Right forelimb (tissue), 1 donor: ENCODE data around the gene C3orf20.
A peak's percentile ranks its signal among the peaks of the same experiment; 100 is the strongest.
"Not testable (repeated sequence)": the region's sequence is repeated elsewhere in the genome, so short reads cannot be mapped to it uniquely, and the experiment has no call there.

ENCODE experiments used
- DNase-seq: peaks from one replicate; pipeline ENCODE4 v3.0.0-alpha.2; 2018

C3orf20 gene

DNA sequence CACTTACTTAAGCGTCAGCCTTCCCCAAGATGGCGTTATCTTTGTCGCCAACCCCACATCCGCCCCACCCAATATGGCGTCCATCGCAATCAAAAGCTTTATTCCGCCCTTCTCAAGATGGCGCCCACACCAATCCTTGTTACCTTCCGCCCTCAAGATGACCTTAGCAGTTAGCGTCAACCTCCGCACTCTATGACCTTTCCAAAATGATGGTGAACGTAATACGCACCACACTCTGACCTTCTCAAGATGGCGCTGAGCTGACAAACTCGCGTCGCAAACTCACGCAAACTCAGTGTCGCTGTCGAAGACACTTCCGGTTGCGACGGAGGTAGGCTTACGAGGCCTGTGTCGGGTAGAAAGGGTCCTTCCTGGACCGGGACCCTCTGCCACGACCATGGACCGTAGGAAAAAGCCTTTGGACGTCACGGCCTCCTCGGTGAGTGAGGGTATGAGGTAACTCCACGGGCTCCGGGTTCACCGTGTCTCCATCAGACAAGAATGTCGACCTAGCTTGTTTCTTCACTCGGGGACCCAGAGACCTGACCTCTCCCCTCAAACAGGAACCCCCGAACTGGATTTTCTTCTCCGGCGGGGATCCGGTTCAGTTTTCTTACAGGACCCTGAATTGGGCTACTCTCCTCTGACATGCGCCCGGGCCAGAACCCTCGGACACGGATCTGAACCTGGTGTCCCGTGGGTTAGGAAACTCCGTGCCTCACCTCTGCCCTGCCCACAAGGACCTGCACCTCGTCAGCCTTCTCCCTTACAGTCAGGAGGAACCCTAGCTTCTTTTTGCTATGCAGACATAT, 23.3 kb upstream of the C3orf20 start, which contains the start of gene CCDC174:
Gene CCDC174 (plus strand): TSS at position 323 of the 812 bp plus-strand sequence. CDS start 75 bp downstream, at position 398.
- peak; percentile 96 for DNase-seq

DNA sequence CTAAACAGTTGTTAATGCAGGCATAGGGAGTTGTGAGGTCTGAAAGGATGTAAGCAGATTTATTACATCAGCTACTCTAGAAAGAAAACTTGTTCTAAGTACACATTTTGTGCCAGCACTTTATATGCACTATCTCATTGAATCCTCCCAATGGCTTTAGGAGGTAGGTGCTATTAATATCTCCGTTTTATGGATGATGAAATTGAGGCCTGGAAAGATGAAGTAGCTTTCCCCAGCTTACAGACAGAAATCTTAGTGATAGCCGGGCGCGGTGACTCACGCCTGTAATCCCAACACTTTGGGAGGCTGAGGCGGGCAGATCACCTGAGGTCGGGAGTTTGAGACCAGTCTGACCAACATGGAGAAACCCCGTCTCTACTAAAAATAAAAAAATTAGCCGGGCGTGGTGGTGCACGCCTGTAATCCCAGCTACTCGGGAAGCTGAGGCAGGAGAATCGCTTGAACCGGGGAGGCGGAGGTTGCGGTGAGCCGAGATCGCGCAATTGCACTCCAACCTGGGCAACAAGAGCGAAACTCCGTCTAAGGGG, 22.5 kb upstream of the C3orf20 start:
- DNase-seq, result not testable (repeated sequence)

DNA sequence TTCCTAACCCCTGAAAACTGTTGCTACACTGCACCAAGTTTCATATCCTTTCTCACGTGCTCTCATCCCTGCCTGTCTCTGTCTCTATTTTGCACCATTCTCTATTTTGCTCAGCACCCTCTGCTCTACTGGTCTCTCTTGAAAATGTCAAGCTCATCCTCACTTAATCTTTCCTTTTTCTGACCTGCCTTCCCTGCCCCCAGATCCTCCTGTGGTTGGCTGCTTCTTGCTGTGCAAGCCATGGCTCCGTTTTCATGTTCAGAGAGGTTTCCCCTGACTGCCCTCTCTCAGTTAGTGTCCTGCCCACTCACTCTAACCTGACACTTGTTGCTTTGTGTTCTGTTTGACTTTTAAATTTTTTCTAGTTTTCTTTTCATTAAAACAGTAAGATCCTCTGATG, 17.4 kb upstream of the C3orf20 start:
- DNase-seq, result no peak

DNA sequence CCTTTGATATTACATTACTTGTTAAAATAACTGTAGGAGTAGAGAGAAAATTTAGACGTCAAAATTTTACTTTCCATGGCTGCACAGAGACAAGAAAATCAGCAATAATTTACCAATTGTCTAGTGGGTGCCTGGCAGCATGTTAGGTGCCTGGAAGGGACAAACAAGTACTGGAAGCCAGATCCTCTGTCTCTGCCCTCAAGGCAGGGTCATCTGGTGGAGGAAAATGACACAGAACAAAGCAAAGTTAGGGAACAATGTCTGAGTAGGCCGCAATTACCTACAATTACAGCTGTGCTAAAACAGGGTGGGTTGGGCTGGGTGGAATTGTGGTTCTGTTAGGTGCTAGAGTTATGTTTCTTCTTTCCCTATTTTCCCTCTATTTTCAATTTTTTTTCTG, 16.0 kb upstream of the C3orf20 start:
- no peak for DNase-seq

DNA sequence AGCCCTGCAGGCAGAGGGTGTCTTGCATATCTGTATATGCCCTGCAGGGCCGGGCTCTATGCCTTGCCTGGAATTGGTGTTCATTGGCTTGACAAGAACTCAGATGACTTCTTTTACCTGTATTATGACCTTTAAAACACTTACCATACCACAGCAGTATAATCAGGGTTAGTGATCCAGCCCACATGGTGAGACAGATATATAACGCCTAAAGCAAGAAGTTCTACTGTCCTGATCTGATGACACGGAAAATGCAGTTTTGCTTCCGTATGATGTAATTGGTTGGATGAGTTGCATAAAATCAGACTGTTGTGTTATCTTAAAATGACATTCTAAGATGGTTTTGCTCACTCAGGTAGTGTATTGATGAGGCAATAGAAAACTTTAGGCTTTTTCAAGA, 14.0 kb upstream of the C3orf20 start:
- no peak for DNase-seq

DNA sequence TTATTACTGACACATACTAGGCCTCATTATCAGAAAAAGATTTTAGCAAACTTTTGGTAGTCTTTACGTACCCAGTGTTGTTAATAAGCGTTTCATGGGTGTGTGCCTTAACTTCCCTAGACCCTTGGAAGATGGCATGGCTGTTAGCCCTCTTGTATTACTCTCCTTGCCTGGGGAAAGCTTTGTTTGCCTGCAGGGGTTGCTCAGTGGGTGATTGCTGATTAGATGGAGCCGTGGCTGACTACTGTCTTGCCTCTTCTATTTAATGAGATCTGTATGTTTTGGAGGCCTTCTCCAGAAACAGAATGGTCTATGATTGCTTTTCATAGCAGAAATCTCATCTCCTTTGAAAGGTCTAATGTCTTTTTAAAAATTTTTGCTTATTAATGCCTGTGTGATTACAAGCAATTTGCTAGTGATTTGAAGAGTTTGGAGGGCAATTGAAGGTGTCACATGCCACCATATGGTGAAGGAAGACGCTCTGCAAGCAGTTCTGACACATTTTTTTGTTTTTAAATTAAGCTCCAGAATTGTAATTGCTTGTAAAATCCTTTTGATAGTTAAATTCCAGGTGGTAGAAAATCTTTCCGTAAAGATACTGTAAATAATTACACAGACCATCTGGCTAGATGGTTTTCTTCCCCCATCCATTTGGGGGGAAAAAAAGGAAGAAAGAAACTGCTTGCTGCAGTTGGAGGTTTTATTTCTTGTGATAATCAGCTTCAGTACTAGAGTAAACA, 11.4 kb upstream of the C3orf20 start:
- DNase-seq, result no peak

DNA sequence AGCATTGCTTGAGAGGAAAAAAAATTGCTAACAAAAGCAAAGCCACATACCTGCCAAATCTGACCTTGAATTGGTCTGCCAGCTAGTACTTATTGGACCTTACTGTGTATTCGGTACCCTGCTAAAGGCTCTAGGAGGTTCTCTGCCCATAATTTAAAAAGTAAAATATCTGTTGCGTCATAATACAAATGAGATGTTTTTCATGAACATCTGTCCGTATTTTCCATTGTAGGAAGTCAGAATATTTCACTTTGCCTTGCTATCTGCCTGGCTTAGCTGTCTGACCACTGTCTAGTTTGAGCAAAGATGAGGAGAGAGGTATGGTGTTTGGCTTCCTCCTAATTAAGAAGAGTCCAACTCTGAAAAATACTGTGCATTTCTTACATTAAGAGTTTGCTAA, 10.8 kb upstream of the C3orf20 start:
- DNase-seq, result no peak

DNA sequence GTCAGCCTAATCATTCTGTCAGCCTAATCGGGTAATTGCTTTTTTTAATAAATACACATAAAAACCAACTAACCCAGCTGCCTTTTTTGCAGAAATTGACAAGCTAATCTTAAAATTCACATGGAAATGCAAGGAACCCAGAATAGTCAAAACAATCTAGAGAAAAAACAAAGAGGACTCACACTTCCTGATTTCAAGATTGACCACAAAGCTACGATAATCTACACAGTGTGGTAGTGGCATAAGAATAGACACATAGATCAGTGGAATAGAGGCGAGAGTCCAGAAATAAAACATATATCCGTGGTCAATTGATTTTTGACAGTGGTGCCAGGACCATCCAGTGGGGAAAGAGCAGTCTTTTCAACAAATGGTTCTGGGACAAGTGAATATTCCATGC, 2.4 kb upstream of the C3orf20 start:
- DNase-seq, result no peak

DNA sequence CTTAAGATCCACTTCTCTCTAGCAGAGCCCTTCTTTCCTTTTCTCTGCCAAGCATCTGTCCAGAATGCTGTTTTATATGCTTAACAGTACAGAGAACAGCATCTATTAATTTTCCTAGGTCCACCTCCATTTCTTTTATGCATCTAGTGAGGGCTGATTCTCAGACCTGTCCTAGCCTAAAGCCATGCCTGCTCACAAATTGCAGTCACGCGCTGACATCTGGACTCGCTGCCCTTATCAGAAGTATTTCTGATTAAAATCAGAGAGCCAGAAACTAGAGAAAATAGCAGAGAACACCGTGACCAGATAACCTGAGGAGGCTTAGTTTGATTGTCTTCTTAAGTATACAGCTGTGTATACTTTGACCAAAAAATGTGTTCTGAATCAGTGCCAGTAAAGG, 1.9 kb downstream of the C3orf20 start:
- no peak for DNase-seq

DNA sequence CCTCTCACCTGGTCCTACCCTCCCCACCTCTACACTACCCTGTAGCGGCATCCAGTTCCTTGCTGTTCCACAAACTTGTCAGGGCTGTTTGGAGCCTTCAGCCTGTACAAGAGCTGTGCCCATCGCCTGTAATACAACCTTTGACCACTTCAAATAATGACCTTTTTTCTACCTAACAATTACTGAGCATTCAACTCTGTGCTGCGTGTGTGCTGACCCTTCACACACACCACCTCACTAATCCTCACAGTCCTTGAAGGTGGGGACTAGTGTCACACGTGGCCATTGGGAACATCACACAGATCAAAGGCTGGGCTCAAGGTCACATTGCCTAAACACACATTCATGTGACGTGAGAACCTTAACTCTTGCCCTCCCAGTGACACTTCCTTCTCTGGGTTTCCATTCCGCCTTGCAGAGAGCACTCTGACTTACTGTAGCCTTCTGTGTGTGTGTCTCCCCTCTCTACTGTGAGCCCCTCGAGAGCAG, 3.1 kb downstream of the C3orf20 start:
- DNase-seq, result no peak

DNA sequence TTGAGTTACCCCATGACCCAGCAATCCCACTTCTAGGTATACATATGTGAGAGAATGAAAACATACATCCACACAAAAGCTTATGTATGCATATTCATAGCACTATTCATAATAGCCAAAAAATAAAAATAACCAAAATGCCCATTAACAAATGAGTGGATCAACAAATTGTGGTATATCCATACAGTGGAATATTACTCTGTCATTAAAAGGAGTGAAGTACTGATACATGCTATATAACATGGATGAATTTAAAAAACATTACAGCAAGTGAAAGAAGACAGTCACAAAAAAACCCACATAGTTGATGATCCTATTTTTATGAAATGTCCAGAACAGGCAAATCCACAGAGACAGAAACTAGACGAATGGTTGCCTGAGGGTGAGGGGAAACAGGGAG, 5.2 kb downstream of the C3orf20 start:
- no peak for DNase-seq

DNA sequence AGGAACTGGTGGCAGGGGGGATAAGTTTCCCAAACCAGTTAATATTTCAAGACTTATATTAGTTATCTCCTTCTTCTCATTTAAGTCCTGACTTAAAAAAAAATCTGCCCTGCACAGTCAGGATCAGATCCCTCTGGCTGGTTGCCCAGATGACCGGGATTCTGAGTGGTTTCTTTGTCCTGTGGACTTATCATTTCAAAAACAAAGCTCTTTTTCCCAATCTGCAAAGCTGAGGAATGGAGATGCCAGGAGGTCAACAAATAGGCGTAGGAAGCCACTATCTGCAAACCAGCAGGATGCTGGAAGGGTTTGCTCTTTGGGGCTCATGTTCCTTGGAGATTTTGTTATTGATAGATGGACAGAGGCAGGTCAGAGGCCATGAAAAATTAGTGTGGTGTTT, 5.8 kb downstream of the C3orf20 start:
- no peak for DNase-seq

DNA sequence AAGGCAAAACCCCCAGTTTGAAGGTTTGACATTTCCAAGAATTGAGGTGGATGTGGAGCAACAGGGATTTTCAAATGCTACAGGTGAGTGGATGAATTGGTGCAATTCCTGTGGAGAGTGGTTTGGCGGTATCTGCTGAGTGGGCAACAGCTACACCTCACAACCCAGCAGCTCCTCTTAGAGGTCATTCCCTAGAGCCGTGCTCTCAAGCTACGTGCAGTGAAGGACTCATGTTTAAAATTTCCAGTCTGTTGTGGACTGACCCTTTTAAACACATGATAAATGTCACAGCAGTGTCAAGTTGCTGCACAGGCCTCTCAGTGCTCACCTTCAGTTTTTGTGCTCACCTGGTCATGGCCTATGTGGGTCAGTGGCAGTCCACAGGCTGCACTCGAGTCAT, 9.5 kb downstream of the C3orf20 start:
- DNase-seq, result no peak

DNA sequence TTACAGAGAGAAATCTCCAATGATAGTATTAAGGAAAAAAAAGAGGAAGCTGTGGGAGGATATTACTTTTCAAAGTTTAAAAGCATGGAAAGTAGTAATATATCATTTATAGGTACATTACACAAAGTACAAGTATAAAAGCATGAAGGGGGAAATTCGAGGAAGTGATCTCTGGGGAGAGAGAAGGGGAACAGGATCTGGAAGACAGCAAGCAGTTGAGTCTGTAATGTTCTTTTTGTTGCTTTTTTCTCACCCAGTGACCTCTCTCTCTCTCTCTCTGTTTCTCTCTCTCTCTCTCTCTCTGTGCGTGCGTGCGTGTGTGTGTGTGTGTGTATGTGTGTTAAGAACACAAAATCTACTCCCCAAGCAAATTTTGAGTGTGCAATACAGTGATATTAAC, 10.2 kb downstream of the C3orf20 start:
- DNase-seq, result no peak

DNA sequence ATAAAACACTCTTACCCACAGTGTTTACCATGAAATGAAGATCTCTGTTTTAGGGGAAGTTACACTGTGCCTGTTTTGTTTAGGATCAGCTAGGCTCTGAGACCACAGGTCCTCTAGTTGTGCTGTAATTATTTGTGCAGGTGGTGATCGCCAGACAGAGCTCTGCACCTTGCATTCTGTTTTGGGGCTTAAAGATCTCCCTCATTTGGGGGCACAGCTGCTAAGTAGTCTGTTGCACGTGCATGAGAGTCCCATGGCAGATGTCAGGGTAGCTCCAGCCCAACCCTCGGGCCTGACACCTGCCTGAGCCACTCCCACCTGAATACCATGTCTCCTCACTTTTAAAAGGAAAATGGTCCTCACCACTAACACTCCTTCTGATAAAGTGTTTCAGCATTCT, 12.4 kb downstream of the C3orf20 start:
- DNase-seq, result no peak

DNA sequence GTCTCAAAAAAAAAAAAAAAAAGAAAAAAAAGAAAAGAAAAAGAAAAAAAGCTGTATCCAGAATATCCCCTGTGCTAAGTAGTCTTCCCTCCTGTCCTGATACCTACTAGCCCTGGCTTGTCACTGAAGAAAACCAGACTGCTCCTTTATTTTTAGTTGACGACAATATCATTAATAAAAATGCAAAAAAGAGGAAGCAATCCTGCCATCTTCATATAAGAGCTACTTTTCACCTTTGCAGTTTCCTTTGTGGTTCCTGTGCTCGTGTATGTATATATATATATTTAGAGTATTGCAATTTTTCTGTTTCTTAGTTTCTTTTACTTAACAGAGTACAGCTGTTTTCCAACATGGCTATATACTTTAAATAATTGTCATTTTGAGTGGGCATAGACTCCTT, 13.6 kb downstream of the C3orf20 start:
- DNase-seq, result no peak

DNA sequence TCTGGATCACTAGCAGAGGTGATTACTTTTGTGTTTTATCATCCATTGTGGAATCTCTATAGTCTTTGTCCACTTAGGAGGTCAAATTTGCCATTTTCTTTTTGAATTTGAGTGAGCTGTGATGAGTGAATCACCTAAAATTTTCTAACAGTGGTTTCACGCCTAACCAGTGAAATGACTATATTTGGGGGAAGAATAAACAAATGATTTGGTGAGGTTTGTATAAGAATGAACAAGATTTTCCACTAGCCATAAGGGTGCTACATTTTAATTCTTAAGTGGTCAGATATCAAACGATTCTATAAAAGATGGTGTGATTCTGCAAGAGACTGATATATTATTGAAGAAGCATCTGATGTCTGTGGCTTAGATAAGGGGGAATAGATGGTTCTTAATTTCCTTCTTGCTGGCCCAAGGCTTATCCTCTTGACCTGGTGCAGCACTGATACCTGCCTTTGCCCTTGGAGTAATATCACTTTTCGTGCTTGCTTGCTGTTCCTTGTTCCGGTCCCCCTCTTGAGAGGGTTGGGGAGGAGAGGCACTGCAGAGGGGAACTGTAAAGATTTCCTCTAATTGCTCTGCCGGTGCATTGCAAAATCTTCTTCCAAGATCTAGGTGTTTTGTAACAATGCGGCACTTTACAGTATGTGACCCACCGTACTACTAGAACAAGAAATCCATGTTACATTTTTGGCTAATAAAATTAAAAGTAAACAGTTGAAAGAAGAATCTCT, 14.5 kb downstream of the C3orf20 start:
- DNase-seq, result no peak

DNA sequence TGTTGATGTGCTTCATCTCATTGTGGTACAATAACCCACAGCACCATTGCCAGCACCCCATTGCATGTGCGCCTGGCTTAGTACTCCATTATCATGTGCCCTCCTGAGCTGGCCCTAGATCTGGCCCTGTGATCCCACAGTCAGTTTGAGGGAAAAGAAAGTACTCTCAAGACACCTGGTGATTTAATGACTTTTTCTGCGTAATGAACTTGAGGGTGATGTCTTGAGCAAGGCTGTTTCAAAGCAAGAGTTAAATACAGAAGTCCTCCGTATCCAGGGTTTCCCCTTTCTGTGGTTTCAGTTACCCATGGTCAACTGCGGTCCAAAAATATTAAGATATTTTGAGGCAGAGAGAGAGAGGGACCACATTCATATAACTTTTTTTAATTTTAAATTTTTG, 16.3 kb downstream of the C3orf20 start:
- DNase-seq, result no peak

DNA sequence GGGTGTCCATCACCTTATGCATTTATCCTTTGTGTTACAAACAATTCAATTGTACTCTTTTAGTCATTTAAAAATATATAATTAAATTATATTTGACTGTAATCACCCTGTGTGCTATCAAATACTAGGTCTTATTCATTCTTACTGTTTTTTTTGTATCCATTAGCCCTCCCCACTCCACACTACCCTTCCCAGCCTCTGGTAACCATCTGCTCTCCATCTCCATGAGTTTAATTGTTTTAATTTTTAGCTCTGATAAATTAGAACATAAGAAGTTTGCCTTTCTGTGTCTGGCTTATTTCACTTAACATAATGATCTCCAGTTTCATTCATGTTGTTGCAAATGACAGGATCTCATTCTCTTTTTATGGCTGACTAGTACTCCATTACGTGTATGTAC, 16.8 kb downstream of the C3orf20 start:
- no peak for DNase-seq

DNA sequence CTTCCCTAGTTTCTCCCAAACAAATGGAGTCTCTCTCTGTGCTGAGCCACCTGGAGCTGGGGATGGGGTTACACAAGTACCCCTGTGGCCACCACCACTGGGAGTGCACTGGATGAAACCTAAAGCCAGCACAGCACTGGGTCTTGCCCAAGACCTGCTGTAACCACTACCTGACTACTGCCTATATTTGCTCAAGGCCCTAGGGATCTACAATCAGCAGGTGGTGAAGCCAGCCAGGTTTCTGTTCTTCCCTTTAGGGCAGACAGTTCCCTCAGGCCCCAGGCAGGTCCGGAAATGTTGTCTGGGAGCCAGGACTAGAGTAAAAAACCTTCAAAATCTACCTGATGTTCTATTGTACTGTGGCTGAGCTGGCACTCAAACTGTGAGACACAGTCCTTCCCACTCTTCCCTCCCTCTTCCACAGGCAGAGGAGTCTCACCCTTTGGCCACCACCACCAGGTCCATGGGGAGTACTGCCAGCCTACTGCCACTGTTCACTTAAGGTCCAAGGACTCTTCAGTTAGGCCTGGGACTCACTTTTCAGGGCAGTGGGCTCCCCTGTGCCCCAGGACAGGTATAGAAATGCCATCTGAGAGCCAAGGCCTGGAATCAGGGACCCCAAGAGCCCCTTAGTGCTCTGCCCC, 23.8 kb downstream of the C3orf20 start:
- DNase-seq, result no peak

DNA sequence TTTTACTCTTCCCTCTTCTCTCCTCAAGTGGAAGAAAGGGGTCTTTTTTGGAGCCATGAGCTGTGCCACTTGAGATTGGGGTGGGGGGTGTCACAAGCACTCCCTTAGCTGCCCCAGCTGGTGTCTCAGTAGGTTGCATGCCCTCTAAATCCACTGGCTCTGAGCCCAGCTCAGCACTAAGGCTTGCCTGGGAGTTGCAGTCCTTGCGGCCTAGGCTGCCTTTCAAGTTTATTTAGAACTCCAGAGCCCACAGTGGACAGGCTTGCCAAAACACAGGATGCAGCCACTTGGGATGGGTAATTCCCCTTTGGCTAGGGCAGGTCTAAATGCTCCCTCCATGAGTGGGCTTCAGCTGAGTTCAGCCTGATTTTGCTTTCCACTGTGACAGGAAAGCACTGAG, 24.7 kb downstream of the C3orf20 start:
- DNase-seq, result no peak

DNA sequence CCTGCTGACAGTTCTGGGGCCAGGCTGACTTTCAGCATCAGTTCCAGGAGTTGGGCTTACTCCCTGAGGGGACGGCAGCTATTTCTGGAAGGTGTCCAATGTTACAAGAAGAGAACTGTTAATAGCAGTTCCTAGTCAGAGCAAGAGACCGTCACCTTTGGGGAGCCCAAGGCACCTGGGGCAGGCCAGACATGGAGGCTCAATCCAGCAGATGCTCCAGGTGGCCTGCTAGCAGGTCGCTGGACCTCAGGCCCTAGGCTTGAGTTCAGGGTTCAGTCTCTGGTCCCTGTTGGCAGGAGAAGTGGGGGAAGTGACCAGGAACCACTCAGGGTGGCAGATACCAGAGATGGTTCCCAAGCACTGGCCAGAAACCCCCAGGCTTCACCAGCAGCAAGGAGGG, 25.9 kb downstream of the C3orf20 start:
- no peak for DNase-seq

DNA sequence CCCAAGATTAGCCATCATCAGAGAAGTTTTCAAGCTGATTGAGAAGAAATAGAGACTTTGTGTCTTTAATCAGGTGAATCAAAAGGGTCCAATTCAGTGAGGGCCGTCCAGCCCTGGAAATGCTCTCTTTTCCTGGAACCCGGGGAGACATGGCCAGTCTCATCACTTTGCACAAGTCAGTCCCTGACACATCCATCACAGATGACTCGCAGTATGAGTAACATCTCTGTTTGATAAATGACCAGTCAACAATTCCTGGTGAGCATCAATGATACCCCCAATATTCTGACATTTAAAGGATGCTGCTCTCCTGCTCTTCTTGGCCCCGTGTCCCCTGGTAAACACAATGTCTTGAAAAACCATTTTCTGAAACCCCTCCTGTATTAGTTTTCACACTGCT, 26.7 kb downstream of the C3orf20 start:
- no peak for DNase-seq
